HL-60/S4 treated with retinoic acid at 250 ng/mL for 4 days and 3 days (cell line): ENCODE results near the gene EP300.
"Not testable (repeated sequence)": the region's sequence is repeated elsewhere in the genome, so short reads cannot be mapped to it uniquely, and the experiment has no call there.

Experiments
- in situ Hi-C: fragments of 300-500 bp; cut with MboI; formaldehyde crosslinking; loops from 2 replicates; pipeline ENCODE4 v1.7.0; 2022; ENCODE audit warnings: low sequenced_read_pairs

EP300 gene

DNA sequence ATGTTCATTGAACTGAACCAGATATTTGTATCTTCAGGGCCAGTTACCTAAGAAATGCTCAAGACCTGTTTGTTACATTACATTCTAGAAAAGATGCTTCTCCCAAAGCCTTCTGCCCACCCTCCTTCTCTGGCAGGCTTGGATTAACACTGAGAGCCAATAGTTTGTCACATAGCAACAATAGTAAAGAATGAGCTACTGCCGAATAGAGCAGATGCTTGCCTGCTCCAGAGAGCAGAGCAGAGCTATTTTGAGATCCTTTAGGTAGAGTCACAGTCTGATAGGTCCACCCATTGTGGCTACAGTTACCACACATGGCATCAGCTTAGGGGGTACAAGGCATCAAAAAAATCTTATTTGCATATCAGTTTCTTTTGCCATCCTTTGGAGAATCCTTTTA is 13.5 kb upstream of the EP300 start:
- in situ Hi-C loops = no loop called here

DNA sequence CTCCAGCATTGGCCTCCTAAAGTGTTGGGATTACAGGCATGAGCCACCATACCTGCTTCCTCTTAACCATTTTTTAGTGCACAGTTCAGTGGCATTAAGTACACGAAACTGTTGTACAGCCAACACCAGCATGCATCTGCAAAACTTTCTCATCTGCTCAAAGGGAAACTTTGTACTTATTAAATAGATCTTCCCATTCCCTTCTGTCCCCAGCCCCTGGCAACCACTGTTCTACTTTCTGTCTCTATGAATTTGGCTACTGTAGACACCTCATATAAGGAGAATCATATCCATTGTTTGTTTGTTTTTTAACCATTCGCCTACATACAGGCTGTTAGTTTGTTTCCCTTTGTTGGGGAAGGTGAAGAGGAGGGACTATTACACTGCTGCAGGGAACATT is 6.5 kb upstream of the EP300 start:
- in situ Hi-C loops = loop anchor here (10.0 kb wide), 1 partner anchor 131 kb away; the partner anchor contains the start of gene RBX1

DNA sequence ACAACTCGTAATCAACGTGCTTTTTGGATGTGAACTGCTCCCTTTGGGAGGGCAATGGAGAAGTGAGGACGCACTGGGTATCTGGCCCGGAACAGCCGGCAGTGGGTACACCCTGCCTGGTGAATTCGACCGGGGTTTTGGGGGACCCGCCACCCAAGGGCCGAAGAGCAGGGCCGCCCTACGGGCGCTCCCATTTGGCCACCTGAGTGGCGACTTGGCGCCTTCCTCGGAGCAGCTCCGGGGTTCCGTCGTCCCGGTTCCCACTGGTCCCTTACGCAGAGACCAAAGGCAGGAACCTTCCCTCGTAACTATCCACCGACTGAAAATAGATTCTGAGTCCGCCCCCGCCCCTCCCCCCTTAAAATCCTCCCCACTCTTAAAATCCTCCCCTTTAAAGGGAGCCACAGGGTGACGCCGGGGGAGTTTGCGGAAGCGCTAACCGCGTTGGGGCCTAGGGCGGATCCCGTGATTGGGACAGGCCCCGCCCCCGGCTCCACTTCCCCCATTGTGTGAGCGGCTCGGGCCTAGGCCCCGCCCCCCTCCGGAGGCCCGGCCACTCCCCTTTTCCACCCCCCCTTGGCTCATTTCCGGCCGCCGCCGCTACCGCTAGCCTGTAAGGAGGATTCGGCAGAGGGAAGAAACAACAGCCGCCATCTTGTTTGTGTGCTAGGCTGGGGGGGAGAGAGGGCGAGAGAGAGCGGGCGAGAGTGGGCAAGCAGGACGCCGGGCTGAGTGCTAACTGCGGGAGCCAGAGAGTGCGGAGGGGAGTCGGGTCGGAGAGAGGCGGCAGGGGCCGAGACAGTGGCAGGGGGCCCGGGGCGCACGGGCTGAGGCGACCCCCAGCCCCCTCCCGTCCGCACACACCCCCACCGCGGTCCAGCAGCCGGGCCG is 1.0 kb upstream of the EP300 start:
- in situ Hi-C loops = no loop called here

DNA sequence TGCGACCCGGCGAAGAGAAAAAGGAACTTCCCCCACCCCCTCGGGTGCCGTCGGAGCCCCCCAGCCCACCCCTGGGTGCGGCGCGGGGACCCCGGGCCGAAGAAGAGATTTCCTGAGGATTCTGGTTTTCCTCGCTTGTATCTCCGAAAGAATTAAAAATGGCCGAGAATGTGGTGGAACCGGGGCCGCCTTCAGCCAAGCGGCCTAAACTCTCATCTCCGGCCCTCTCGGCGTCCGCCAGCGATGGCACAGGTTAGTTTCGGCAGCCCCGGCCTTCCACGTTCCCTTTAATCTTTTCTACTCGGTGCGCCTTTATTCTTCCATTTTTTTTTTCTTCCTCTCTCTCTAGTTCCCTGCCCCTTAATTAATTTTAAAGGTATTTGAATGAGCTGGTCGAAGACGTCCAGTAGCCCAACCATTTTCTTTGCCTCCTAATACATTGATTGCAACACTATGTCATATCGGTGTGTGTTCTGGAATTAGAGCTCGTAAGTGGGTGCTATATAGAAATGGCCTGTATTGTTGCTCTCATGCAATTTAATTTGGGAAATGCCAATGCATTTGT is 537 bp downstream of the EP300 start:
- in situ Hi-C loops = no loop called here

DNA sequence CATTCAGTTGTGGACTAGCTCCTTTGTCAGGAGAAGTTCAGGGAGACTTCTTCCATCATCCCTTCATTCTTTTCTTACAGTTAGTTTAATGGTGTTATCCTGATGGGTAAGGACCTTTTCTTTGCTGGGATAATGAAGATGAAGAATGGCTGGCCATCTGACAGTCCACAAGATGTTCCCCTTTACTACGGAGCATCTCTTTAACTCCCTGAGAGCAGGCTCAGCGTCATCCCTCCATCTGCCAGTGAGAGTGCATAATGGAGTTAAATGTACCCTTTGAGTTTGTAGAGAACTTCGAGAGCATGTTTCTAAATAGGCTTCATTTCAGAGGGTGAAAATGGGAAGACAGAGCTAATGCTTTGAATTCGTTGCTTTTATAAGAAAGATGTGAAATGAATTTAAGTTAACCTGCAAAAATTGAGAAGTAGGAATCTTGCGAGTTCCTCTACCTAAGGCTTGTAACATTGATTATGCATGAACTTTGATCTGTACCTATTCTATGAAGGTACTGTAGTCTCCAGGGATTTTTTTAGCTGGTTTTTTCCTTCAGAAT is 1.7 kb downstream of the EP300 start:
- in situ Hi-C loops = no loop called here

DNA sequence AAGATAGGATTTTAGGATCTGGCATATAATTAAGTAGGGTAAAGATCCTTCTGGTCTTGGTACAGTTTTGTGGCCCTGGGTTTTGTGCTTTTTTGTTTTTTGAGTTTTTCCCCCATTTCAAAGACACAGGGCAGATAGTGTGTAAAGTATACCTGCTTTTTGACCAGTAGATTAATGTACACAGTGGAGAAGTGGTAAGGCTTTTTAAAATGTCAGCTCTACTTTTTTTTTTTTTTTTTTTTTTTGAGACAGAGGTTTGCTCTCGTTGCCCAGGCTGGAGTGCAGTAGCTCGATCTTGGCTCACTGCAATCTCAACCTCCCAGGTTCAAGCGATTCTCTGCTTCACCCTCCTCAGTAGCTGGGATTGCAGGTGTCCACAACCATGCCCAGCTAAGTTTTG is 4.0 kb downstream of the EP300 start:
- in situ Hi-C loops = no loop called here

DNA sequence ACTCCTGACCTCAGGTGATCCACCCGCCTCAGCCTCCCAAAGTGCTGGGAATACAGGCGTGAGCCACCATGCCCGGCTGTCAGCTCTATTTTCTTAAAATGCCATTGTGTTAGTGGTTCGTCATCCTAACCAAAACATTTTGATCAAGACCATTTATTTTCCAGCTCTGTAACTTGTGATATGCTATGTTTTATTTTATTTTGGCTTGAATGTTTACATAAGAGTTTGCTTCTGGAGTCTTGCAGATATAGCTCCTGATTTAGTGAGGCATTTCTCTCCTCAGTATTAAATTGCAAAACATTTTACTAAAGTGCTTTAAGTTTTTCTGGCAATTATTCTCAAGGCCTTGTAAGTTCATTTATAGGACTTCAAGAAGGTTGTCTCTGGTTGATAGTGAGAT is 4.4 kb downstream of the EP300 start:
- in situ Hi-C loops = no loop called here

DNA sequence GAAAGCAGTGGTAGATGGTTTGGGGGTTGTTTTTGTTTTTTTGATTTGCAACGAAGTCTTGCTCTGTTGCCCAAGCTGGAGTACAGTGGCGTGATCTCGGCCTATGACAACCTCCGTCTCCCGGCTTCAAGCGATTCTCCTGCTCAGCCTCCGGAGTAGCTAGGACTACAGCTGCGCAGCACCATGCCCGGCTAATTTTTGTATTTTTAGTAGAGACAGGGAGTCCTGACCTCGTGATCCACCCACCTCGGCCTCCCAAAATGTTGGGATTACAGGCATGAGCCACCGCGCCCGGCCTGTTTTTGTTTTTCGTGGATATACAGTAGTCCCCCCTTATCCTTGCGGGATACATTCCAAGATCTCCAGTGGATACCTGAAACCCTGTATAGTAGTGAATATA is 6.6 kb downstream of the EP300 start:
- in situ Hi-C loops = no loop called here

DNA sequence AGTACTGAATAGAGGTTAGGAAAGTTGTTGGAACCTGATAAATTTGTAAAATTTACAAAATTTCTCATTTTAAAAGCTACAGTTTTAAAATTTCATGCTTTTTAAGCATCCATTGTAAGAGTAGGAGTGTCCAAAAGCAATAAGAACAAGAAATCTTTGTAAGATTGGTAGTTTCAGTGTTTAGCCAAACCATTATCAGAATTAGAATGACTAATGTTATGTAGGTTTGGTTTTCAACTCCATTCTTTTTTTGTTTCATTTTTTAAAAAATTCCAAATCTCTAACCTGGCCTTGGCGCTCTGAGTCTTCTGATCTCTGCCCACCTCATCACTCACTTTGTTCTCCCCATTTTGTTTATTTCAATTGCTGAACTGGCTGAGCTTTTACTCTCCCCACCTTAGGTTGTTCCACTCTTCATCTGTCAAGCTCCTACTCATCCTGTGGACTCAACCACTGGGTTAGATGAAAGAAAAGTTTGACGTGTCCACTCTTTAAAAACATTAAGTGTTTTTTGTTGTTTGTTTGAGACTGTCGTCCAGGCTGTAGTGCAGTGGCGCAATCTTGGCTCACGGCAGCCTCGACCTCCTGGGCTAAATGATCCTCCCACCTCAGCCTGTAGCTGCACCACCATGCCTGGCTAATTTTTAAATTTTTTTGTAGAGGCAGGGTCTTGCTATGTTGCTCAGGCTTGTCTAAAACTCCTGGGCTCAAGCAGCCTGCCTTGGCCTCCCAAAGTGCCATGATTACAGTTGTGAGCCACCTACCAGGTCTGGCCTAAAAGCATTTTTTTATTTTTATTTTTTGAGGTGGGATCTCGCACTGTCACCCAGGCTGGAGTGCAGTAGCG is 14.0 kb downstream of the EP300 start:
- in situ Hi-C loops = no loop called here

DNA sequence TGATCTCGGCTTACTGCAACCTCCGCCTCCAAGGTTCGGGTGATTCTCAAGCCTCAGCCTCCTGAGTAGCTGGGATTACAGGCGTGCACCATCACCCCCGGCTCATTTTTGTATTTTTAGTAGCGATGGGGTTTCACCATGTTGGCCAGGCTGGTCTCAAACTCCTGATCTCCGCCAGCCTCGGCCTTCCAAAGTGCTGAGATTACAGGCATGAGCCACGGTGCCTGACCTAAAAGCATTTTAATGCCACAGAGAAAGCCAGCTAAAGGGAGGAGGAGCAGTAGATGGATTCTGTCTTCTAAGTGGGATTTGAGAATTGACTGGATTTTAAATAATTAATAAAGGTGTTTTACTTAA is 14.6 kb downstream of the EP300 start:
- in situ Hi-C loops = not testable (repeated sequence)

DNA sequence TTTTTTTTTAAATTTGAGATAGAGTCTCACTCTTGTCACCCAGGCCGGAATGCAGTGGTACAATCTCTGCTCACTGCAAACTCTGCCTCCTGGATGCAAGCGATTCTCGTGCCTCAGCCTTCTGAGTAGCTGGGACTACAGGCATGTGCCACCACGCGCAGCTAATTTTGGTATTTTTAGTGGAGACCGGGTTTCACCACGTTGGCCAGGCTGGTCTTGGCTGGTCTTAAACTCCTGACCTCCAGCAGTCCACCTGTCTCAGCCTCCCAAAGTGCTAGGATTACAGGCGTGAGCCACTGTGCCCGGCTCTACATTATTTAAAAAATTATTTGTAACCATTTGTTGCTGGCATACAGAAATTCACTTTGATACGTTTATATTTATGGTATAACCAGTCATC is 18.6 kb downstream of the EP300 start:
- in situ Hi-C loops = no loop called here

DNA sequence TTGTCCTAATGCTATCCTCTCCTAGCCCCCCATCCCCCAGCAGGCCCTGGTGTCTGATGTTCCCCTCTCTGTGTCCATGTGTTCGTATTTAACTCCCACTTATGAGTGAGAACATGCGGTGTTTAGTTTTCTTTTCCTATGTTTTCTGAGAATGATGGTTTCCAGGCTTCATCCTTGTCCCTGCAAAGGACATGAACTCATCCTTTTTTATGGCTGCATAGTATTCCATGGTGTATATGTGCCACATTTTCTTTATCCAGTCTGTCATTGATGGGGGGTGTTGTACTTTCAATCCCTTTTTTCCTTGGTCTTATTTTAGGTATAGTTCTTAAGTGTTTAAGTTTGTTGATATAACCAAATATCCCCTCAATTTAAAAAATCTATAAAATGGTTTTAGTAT is 23.9 kb downstream of the EP300 start:
- in situ Hi-C loops = no loop called here

DNA sequence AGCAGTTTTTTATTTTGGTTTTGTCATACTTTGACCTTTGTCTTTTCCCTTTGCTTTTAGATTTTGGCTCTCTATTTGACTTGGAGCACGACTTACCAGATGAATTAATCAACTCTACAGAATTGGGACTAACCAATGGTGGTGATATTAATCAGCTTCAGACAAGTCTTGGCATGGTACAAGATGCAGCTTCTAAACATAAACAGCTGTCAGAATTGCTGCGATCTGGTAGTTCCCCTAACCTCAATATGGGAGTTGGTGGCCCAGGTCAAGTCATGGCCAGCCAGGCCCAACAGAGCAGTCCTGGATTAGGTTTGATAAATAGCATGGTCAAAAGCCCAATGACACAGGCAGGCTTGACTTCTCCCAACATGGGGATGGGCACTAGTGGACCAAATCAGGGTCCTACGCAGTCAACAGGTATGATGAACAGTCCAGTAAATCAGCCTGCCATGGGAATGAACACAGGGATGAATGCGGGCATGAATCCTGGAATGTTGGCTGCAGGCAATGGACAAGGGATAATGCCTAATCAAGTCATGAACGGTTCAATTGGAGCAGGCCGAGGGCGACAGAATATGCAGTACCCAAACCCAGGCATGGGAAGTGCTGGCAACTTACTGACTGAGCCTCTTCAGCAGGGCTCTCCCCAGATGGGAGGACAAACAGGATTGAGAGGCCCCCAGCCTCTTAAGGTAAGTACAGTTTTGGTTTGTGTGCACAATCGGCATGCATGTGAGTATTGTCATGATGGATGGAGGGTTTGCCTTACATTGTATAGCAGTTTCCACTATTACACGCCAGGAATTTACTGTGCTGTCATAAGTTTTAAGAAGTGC is 25.0 kb downstream of the EP300 start:
- in situ Hi-C loops = no loop called here

DNA sequence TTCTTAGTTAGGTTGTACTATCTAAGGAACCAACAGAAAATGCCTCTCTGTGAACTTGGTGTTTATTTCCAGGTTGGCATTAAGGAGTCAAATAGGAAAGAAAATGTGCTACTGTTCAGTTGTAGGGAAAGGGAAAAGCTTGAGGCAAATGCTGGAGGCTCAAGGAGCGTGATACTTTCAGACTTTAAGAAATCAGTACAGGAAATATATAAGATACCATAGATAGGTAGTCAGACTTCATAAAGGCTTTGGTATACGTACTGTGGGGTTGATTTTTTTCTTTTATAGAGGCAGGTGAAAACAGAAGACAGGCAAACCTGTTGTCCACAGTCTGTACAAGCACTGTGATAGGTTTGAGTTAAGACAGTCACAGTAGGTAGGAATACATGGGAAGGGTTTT is 30.8 kb downstream of the EP300 start:
- in situ Hi-C loops = no loop called here

DNA sequence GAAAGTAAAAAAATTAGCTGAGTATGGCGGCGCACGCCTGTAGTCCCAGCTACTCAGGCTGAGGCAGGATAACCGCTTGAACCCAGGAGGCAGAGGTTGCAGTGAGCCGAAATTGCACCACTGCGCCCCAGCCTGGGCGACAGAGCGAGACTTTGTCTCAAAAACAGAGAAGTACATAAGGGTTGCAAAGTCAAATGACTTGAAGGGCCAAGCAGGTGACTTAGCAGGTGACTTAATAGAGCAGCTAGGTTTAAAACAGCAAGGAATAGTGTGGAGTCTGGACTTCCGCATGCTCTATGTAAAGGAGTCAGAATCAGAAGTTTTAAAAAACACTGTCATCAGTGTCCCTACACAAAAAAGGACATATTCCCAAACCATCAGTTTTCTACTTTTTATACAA is 31.7 kb downstream of the EP300 start:
- in situ Hi-C loops = no loop called here

DNA sequence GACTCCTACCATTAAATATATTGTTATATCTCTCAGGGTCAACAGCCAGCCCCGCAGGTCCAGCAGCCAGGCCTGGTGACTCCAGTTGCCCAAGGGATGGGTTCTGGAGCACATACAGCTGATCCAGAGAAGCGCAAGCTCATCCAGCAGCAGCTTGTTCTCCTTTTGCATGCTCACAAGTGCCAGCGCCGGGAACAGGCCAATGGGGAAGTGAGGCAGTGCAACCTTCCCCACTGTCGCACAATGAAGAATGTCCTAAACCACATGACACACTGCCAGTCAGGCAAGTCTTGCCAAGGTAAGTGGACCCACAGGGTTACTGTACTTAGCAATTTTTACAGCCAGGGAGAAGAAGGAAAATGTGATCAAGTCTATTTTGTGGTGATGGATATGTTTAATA is 35.1 kb downstream of the EP300 start:
- in situ Hi-C loops = no loop called here

DNA sequence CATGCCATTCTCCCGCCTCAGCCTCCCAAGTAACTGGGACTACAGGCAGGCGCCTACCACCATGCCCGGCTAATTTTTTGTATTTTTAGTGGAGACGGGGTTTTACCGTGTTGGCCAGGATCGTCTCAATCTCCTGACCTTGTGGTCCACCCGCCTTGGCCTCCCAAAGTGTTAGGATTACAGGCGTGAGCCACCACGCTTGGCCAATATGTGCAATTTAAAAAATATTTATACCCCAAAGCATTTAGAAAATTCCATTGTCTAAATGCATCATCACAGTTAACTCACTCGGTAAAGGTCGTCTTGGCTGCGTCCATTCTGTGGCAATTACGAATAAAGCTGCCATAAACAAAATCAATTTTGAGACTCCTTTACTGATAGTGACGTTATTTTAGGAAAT is 36.2 kb downstream of the EP300 start:
- in situ Hi-C loops = no loop called here

DNA sequence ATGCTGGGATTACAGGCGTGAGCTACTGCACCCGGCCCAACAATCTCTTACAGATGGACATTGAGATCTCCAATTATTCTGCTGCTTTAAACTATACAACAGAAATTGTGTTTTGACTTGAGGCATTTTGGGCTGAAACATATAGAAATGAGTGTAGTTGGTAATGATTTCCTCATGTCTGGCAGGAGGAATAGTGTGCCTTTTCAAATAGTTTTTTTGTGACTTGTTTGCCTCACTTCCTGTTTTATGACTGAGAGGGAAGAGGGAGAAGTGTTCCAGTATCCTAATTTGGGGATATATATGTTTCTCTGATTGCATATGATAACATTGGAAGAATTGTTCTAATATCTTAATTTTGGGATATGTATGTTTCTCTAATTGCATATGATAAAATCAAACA is 40.2 kb downstream of the EP300 start:
- in situ Hi-C loops = no loop called here

DNA sequence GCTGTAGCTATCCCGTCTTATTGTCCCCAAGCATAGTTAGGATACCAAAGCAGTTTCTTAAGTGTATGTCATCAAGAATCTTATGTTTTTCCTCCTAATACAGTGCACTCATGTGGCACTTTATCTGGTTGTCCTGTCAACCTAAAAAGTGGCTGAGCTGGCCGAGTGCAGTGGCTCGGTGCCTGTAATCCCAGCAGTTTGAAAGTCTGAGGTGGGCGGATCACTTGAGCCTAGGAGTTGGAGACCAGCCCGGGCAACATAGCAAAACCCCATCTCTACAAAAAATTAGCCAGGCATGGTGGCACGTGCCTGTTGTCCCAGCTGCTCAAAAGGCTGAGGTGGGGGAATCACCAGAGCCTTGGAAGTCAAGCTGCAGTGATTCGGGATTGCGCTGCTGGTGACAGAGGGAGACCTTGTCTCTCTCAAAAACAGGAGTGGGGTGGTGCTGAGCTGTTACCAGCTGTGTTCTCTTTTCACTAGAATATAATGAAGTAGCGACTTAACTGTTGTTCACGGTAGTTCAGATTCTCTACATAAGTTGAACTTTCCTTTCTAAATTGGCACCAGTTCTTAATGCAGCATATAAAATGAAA is 48.1 kb downstream of the EP300 start:
- in situ Hi-C loops = no loop called here

DNA sequence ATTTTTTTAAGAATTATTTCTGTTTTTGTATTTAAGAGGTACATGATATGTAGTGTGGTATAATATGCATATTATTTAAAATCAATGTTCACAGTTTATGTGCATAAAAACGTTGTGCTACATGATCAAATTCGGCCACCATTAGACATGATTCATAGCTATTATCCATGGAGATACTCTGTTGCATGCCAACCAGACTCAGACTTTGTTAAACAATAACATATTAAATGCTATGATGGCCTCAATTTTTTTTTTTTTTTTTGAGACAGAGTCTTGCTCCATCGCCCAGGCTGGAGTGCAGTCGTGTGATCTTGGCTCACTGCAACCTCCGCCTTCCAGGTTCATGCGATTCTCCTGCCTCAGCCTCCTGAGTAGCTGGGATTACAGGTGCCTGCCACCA is 53.5 kb downstream of the EP300 start:
- in situ Hi-C loops = not testable (repeated sequence)
